Measurements from ENCODE around the gene CPEB4.
A peak's percentile ranks its signal among the peaks of the same experiment; 100 is the strongest.

The CPEB4 gene

GRCh38 chr5:173972925-173973615 lies 84.9 kb downstream of the CPEB4 start:
- peak; percentile 77 for TF ChIP-seq CTCF (IDR thresholded peaks at IDR 0.05; ENCODE audit: insufficient read depth, low read length, poor library complexity, severe bottlenecking)
- H3K4me3 ChIP-seq (replicated peaks; ENCODE audit: low read depth, low read length): peak overlapping the region; percentile 48
- peak; percentile 73 for DNase-seq (ENCODE audit: extremely low read depth, insufficient read length)
- H3K36me3 ChIP-seq (ENCODE audit: control insufficient read depth, insufficient read depth, low read length): no peaks in the 10 kb centered on the region
- no peaks in the 10 kb centered on the region for H3K27me3 ChIP-seq (replicated peaks; ENCODE audit: control insufficient read depth, insufficient read depth, low read length)

- no peak for DNase-seq (ENCODE audit: extremely low read depth, insufficient read length)
- TF ChIP-seq CTCF (IDR thresholded peaks at IDR 0.05; ENCODE audit: insufficient read depth, low read length, poor library complexity, severe bottlenecking): no peak
These were observed 85.4 kb downstream of the CPEB4 start for GRCh38 chr5:173973616-173973969.

GRCh38 chr5:173974688-173975239 lies 86.6 kb downstream of the CPEB4 start:
- no peak for TF ChIP-seq CTCF (IDR thresholded peaks at IDR 0.05; ENCODE audit: insufficient read depth, low read length, poor library complexity, severe bottlenecking)
- Histone ChIP-seq H3K4me3 (replicated peaks; ENCODE audit: low read depth, low read length) (no peak overlapping the region), H3K27me3 (replicated peaks; ENCODE audit: control insufficient read depth, insufficient read depth, low read length) (no peaks in the 10 kb centered on the region), H3K36me3 (ENCODE audit: control insufficient read depth, insufficient read depth, low read length) (no peaks in the 10 kb centered on the region)
- DNase-seq (ENCODE audit: extremely low read depth, insufficient read length): no peak

More at GRCh38 chr5:173973616-173973969, 85.4 kb downstream of the CPEB4 start:
- no peaks in the 10 kb centered on the region for H3K27me3 ChIP-seq (replicated peaks; ENCODE audit: control insufficient read depth, insufficient read depth, low read length)
- peak overlapping the region; percentile 48 for H3K4me3 ChIP-seq (replicated peaks; ENCODE audit: low read depth, low read length)
- no peaks in the 10 kb centered on the region for H3K36me3 ChIP-seq (ENCODE audit: control insufficient read depth, insufficient read depth, low read length)

GRCh38 chr5:173981185-173981761 lies 93.1 kb downstream of the CPEB4 start:
- H3K4me3 ChIP-seq (replicated peaks; ENCODE audit: low read depth, low read length): no peak overlapping the region
- no peak for TF ChIP-seq CTCF (IDR thresholded peaks at IDR 0.05; ENCODE audit: insufficient read depth, low read length, poor library complexity, severe bottlenecking)
- no peak for DNase-seq (ENCODE audit: extremely low read depth, insufficient read length)
- H3K36me3 ChIP-seq (ENCODE audit: control insufficient read depth, insufficient read depth, low read length): no peaks in the 10 kb centered on the region
- H3K27me3 ChIP-seq (replicated peaks; ENCODE audit: control insufficient read depth, insufficient read depth, low read length): peaks cover 4% of the 10 kb centered on the region

- no peak for DNase-seq (ENCODE audit: extremely low read depth, insufficient read length)
- peak; percentile 24 for TF ChIP-seq CTCF (IDR thresholded peaks at IDR 0.05; ENCODE audit: insufficient read depth, low read length, poor library complexity, severe bottlenecking)
- no peaks in the 10 kb centered on the region for H3K36me3 ChIP-seq (ENCODE audit: control insufficient read depth, insufficient read depth, low read length)
- peaks cover 4% of the 10 kb centered on the region for H3K27me3 ChIP-seq (replicated peaks; ENCODE audit: control insufficient read depth, insufficient read depth, low read length)
- H3K4me3 ChIP-seq (replicated peaks; ENCODE audit: low read depth, low read length): no peak overlapping the region
These were observed 96.1 kb downstream of the CPEB4 start for GRCh38 chr5:173984218-173984617.
